Measurements from ENCODE around the gene CCL7. TPM values are rescaled to one million over a fixed set of nuclear protein-coding genes. Genes with fewer than 3 reads are reported as not detected.

CCL7 gene
- total and polyA plus RNA-seq, 2 of the 4 experiments (the other 2 are of a cell fraction) = 0.18 to 0.58 TPM

DNA sequence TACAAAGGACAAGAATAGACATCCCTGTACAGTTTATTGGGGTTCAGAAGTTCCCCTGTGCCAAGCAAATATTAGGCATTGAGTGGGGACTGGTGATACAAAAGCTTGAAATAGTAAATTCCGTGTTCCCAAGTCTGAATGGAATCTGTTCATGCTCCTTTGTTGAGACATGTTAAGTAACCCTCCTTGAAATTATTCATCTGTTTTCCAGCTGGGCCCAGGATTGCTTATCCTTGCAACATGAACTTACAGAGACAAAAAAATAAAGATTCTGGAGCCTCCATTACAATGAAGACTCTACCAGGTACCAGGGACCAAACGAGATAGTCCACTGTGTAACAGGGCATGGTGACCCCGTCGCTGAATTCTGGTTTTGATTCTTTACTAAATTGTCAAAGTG is 43.1 kb downstream of the CCL7 start:
- intact Hi-C loops (cut with micrococcal nuclease) (loop anchor here (5.0 kb wide), 1 partner anchor 39 kb away; no protein-coding TSS in a partner anchor), dilution Hi-C loops (cut with HindIII; ENCODE audit: low sequenced_read_pairs, unreplicated experiment) (no loop called here), in situ Hi-C loops (cut with MboI; ENCODE audit: low sequenced_read_pairs) (no loop called here)
- no peak overlapping the region for H3K4me3 ChIP-seq (ENCODE audit: insufficient read depth, low read depth, low read length)
- no peaks in the 10 kb centered on the region for H4K20me1 ChIP-seq (ENCODE audit: insufficient read depth, low read length)
- ATAC-seq (ENCODE audit: low read depth) (no peak; the same call in 1 of the 2 replicates), DNase-seq (peak; percentile 39)
- peak overlapping the region; percentile 96 for H4K5ac ChIP-seq (ENCODE audit: low read depth, low read length)
- H3K18ac ChIP-seq (ENCODE audit: low read depth, low read length) = peak overlapping the region; percentile 91
- H3K4me2 ChIP-seq (ENCODE audit: low read depth, low read length) = no peak overlapping the region
- ChIA-PET CTCF (no interaction called here), POLR2A (ENCODE audit: unreplicated experiment) (no interaction called here)
- H3K23ac ChIP-seq (ENCODE audit: low read depth, low read length) = no peak overlapping the region
- no peak overlapping the region for H3K14ac ChIP-seq (replicated peaks; ENCODE audit: low read depth, low read length)
- H2BK15ac ChIP-seq (ENCODE audit: low read depth, low read length) = no peak overlapping the region
- WGBS, 2 experiments (ENCODE audit: extremely low coverage in 2 of 2, insufficient read length in 1 of 2) = no CpG with 5 or more reads among the region's 4 CpGs
- no peaks in the 10 kb centered on the region for H3K36me3 ChIP-seq (ENCODE audit: control insufficient read depth, insufficient read depth, low read length)
- no peak overlapping the region for H2BK120ac ChIP-seq (ENCODE audit: low read depth, low read length)
- no peak overlapping the region for H2AFZ ChIP-seq (replicated peaks; ENCODE audit: low read length, poor library complexity)
- no peaks in the 10 kb centered on the region for H3K27me3 ChIP-seq (ENCODE audit: control insufficient read depth, insufficient read depth, low read length)
- peak overlapping the region in 1 of 2 experiments; percentile 81; a peak in 2 of 4 replicates for H4K8ac ChIP-seq (ENCODE audit: low read depth in 2 of 2, low read length in 2 of 2)
- H2BK5ac ChIP-seq (ENCODE audit: low read depth, low read length, poor library complexity, severe bottlenecking) = peak overlapping the region; percentile 28
- H2AK5ac ChIP-seq (ENCODE audit: low read depth, low read length) = no peak overlapping the region; the same call in 1 of the 2 replicates
- H3K4ac ChIP-seq (ENCODE audit: low read depth, low read length) = no peak overlapping the region
- H2BK20ac ChIP-seq (ENCODE audit: low read depth, low read length) = no peak overlapping the region
- H2AK9ac ChIP-seq (replicated peaks; ENCODE audit: low read depth, low read length, poor library complexity) = no peak overlapping the region
- peak overlapping the region; percentile 93; the same call in 1 of the 2 replicates for H3K27ac ChIP-seq (ENCODE audit: insufficient read depth, low read length)
- H3K79me1 ChIP-seq (ENCODE audit: low read depth in 1 of 2, low read length in 2 of 2) = no peaks in the 10 kb centered on the region
- no peak overlapping the region for H3K9ac ChIP-seq (ENCODE audit: low read depth, low read length)
- H4K91ac ChIP-seq (ENCODE audit: insufficient read depth, low read depth, low read length) = no peak overlapping the region; the same call in 1 of the 2 replicates
- H3K9me1 ChIP-seq (ENCODE audit: insufficient read depth, low read length) = no peaks in the 10 kb centered on the region
- no peak for TF ChIP-seq RCOR1 (IDR thresholded peaks at IDR 0.05; ENCODE audit: insufficient replicate concordance, low read length)
- TF ChIP-seq CEBPB (IDR thresholded peaks at IDR 0.05; ENCODE audit: low read depth, low read length) = no peak
- no peak for TF ChIP-seq MAZ (IDR thresholded peaks at IDR 0.05; ENCODE audit: borderline replicate concordance, low read depth, low read length)
- no peak for TF ChIP-seq CHD1 (IDR thresholded peaks at IDR 0.05; ENCODE audit: low read depth, low read length)
- TF ChIP-seq, protein P1, sequence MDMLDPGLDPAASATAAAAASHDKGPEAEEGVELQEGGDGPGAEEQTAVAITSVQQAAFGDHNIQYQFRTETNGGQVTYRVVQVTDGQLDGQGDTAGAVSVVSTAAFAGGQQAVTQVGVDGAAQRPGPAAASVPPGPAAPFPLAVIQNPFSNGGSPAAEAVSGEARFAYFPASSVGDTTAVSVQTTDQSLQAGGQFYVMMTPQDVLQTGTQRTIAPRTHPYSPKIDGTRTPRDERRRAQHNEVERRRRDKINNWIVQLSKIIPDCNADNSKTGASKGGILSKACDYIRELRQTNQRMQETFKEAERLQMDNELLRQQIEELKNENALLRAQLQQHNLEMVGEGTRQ (IDR thresholded peaks at IDR 0.05; ENCODE audit: low read depth, low read length) = no peak
- no peak for TF ChIP-seq NFE2L2 (IDR thresholded peaks at IDR 0.05; ENCODE audit: low read depth, low read length)
- TF ChIP-seq SMC3 (IDR thresholded peaks at IDR 0.05; ENCODE audit: low read depth, low read length) = no peak
- TF ChIP-seq, protein P2, sequence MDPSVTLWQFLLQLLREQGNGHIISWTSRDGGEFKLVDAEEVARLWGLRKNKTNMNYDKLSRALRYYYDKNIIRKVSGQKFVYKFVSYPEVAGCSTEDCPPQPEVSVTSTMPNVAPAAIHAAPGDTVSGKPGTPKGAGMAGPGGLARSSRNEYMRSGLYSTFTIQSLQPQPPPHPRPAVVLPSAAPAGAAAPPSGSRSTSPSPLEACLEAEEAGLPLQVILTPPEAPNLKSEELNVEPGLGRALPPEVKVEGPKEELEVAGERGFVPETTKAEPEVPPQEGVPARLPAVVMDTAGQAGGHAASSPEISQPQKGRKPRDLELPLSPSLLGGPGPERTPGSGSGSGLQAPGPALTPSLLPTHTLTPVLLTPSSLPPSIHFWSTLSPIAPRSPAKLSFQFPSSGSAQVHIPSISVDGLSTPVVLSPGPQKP (IDR thresholded peaks at IDR 0.05; ENCODE audit: borderline replicate concordance, low read depth, low read length) = no peak
- TF ChIP-seq POLR2A (IDR thresholded peaks at IDR 0.05; ENCODE audit: low read depth, low read length) = no peak
- TF ChIP-seq RFX5 (IDR thresholded peaks at IDR 0.05; ENCODE audit: low read depth, low read length) = no peak
- TF ChIP-seq RAD21 (IDR thresholded peaks at IDR 0.05; ENCODE audit: low read length) = no peak
- no TSS peak for BruUV-seq (replicated peaks)
- H3K9me3 ChIP-seq (ENCODE audit: control insufficient read depth, insufficient read depth, low read length) = no peaks in the 10 kb centered on the region
- no peak overlapping the region for H3K56ac ChIP-seq (ENCODE audit: extremely low read depth, insufficient read depth, low read length)
- H3K4me1 ChIP-seq (ENCODE audit: control insufficient read depth, insufficient read depth, low read length) = peaks cover 9% of the 10 kb centered on the region; the same call in 1 of the 2 replicates
